ENCODE results near the gene SLC25A10. TPM values are rescaled to one million over a fixed set of nuclear protein-coding genes. Genes with fewer than 3 reads are reported as not detected.

The SLC25A10 gene
- total and polyA plus RNA-seq, 2 donors (not counting 3 experiments of a cell fraction or from before 2014, with no cell fraction given): 16.7 to 17.2 TPM

GRCh38 chr17:81706757-81707624 is 5.1 kb upstream of the SLC25A10 start:
- Histone ChIP-seq H3K9me3 (replicated peaks; ENCODE audit: control insufficient read depth, insufficient read depth, low read length) (no peaks in the 10 kb centered on the region), H3K79me2 (ENCODE audit: control insufficient read depth, insufficient read depth, low read length) (peaks cover 22% of the 10 kb centered on the region), H3K9ac (replicated peaks; ENCODE audit: extremely low read depth, insufficient read depth, low read length) (no peak overlapping the region), H4K20me1 (replicated peaks; ENCODE audit: control insufficient read depth, extremely low read depth, insufficient read depth, low read length) (no peaks in the 10 kb centered on the region), H3K4me3 (replicated peaks in 1 of 3; ENCODE audit: insufficient read depth in 1 of 3, low read depth in 1 of 3, low read length in 3 of 3) (no peak overlapping the region), H2AFZ (ENCODE audit: low read depth, low read length) (no peak overlapping the region), H3K36me3 (ENCODE audit: control insufficient read depth in 2 of 2, extremely low read depth in 1 of 2, insufficient read depth in 2 of 2, low read length in 2 of 2) (peaks cover 3 to 15% of the 10 kb centered on the region in 2 experiments), H3K27ac (ENCODE audit: insufficient read depth, low read depth, low read length) (no peak overlapping the region), H3K4me2 (ENCODE audit: insufficient read depth, low read length) (no peak overlapping the region), H3K9me1 (replicated peaks; ENCODE audit: control insufficient read depth, extremely low read depth, insufficient read depth, low read length) (no peaks in the 10 kb centered on the region), H3K27me3 (ENCODE audit: control insufficient read depth in 2 of 2, insufficient read depth in 2 of 2, low read length in 2 of 2) (no peaks in the 10 kb centered on the region), H3K4me1 (ENCODE audit: control insufficient read depth, extremely low read depth, insufficient read depth, low read length) (peaks cover 26% of the 10 kb centered on the region)
- BruUV-seq (replicated peaks): no TSS peak
- ChIA-PET POLR2A (no interaction called here), CTCF (no interaction called here)
- FAIRE-seq: no peak
- TF ChIP-seq, protein P1, sequence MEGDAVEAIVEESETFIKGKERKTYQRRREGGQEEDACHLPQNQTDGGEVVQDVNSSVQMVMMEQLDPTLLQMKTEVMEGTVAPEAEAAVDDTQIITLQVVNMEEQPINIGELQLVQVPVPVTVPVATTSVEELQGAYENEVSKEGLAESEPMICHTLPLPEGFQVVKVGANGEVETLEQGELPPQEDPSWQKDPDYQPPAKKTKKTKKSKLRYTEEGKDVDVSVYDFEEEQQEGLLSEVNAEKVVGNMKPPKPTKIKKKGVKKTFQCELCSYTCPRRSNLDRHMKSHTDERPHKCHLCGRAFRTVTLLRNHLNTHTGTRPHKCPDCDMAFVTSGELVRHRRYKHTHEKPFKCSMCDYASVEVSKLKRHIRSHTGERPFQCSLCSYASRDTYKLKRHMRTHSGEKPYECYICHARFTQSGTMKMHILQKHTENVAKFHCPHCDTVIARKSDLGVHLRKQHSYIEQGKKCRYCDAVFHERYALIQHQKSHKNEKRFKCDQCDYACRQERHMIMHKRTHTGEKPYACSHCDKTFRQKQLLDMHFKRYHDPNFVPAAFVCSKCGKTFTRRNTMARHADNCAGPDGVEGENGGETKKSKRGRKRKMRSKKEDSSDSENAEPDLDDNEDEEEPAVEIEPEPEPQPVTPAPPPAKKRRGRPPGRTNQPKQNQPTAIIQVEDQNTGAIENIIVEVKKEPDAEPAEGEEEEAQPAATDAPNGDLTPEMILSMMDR (IDR thresholded peaks at IDR 0.05; ENCODE audit: extremely low read depth in 1 of 2, insufficient read depth in 1 of 2, low read depth in 1 of 2, low read length in 2 of 2): no peak
- TF ChIP-seq GATA2 (IDR thresholded peaks at IDR 0.05; ENCODE audit: insufficient read depth, insufficient read length, low read depth, low read length) (no peak), POLR2AphosphoS5 (IDR thresholded peaks at IDR 0.05; ENCODE audit: insufficient read depth, low read depth, low read length) (no peak), EZH2 (IDR thresholded peaks at IDR 0.05; ENCODE audit: borderline replicate concordance, low read depth, low read length, severe bottlenecking) (no peak), POLR2A (IDR thresholded peaks at IDR 0.05; ENCODE audit: low read depth, low read length) (no peak), MYC (IDR thresholded peaks at IDR 0.05; ENCODE audit: low read depth, low read length) (no peak), MAX (IDR thresholded peaks at IDR 0.05; ENCODE audit: insufficient read depth, insufficient read length) (no peak), FOS (IDR thresholded peaks at IDR 0.05; ENCODE audit: borderline replicate concordance, insufficient read depth, low read length) (no peak), JUN (IDR thresholded peaks at IDR 0.05; ENCODE audit: borderline replicate concordance, insufficient read depth, insufficient read length, low read depth) (no peak)
- DNase-seq (ENCODE audit: low read depth, low spot score): no peak
- intact Hi-C loops (cut with micrococcal nuclease) (no loop called here), dilution Hi-C loops (cut with MboI; ENCODE audit: extremely low pct_ligation_motif_present, low sequenced_read_pairs) (no loop called here)
